Loucy (cell line): ENCODE measurements around the gene PAF1.

Experiments used
- CTCF ChIP-seq: fragments of 200-600 bp; sonication (generic); conservative IDR thresholded peaks from 2 replicates; pipeline ENCODE4 v1.5.1; 2014; ENCODE audit warnings: mild to moderate bottlenecking, antibody characterized with exemption, low read length
- EZH2phosphoT487 ChIP-seq: fragments of 200-600 bp; IDR thresholded peaks from 2 replicates; pipeline ENCODE4 v1.6.1; 2018; ENCODE audit warnings: antibody characterized with exemption, mild to moderate bottlenecking, moderate library complexity, borderline replicate concordance

DNA sequence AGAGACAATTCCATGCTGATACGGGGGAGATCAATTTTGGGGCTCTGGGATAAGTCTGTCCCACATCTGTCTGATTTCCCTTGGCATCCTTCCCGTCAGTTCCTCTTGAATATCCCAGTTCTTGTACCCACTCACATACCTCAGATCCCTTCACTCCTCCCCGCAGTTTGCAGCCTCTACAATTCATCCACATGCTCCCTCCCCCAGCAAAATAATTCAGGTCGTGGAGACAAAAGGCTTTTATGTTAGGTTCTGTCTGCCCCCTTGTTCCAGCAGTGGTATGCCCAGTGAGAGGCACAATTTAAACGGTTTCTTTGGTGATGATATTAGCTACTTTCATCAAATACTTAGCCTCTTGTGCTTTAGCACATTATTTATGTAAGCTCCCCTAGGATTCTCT, 35.3 kb upstream of the PAF1 start:
- TF ChIP-seq CTCF (no peak), EZH2phosphoT487 (no peak)
